HG02943 (cell line): ENCODE results near the gene ZFYVE27.

Experiments
- ATAC-seq: cut with Tn5 transposase; IDR thresholded peaks from one replicate; pipeline ENCODE4 v1.9.1; 2021; ENCODE audit warnings: mild to moderate bottlenecking, low read depth, moderate library complexity; ENCODE audit not compliant: unreplicated experiment

ZFYVE27 gene

DNA sequence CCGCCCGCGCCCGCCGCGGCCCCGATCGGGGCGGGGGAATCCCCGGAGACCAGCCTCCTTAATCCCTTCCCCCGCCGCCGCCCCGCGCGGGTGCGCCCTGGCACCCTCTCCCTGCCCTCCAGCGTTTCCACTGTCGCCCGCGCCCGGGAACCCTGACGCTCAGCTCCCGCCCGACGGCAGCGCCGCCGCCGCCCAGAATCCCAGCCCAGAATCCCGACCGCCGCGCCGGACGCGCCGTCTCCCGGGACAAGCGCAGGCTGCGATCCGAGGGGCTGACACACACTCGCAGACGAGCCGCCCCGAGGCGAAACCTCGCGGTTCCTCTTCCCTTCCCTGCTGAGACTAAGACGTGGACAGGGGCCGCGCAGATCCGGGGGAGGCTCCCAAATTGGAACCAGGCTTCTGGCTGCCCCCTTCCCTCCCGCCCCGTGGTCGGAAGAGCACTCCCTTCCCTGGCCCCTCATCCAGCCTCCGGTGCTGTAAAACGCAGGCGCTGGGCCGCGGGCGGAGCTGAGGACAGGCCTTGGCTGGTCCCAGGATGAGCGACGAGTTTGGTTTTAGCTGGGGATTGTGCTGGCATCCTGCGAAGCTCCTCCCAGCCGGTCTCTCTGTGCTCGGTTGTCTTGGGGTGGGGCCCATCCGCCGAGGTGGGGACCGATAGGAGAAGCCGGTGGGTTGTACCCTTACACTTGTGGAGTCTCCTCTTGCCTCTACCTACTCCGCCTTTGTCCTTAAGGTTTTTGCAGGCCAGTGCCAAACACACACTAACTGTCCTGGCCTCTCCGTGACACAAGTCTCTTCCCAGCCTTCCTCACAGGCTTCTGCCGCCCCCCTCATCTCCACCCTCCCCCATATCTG, 22.3 kb upstream of the ZFYVE27 start:
- peak; percentile 26 for ATAC-seq

DNA sequence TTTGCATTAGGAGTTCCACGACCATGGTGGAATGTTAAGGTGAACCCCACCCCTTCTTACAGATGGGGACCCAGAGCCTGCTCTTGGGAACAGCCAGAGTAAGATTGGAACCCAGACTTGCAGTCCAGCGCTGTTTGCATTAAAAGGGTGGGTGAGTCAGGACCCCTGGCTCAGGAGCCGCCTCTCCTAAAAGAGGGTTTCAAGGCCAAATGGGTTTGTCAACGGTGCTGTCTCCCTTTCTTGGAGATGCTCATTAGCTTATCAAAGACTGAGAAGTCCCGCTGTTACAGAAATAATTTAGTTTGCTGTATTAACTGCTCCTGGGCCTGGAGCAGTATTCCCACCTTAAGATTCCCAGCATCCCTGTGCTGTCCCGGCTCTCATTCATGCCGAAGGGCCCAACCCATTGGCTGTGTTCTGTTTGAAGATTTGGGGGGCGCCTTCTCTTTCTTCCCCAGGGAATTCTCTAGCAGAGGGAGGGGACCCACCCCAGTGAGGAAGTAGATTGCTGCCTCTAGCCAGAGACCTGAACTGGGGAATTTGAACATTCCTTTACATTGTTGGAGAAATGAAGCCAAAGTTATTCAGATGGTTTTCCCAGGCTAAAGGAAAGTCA, 21.6 kb upstream of the ZFYVE27 start:
- ATAC-seq = no peak

DNA sequence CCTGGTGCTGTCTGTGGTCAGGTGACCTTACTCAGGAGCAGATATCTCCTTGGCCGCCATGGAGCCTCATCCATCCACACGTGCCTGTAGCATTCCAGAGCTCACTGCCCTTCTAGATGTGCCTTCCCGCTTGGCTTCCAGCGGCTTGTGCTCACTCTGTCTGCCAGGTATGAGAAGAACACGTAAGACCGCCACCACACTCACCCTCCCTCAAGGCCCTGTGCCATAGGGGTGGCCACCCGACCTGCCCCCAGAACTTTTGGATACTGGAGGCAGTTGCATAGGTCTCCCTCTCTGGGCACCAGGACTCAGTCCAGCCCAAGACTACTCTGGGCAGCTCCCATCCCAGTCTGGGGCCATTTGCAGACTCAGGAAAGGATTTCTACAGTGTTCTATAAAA, 19.3 kb upstream of the ZFYVE27 start:
- ATAC-seq = no peak

DNA sequence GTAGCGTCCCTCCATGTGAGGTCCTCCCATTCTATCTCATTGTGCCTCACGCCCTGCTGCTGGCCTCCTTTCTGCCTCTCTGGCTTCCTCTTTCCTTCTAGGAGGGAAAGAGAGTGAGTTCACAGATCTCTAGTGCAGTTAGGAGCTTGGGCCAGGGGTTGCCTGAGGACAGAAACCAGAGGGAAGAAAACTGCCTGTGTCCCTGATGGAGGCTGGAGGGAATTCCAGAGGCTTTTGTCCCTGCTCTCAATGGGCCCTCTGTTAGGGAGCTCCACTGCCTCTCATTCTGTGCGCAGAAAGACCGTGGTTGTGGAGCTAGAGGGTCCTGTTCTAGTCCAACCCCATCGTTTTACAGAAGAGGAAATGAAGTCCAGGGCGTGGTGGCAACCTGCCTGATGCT, 18.8 kb upstream of the ZFYVE27 start:
- no peak for ATAC-seq

DNA sequence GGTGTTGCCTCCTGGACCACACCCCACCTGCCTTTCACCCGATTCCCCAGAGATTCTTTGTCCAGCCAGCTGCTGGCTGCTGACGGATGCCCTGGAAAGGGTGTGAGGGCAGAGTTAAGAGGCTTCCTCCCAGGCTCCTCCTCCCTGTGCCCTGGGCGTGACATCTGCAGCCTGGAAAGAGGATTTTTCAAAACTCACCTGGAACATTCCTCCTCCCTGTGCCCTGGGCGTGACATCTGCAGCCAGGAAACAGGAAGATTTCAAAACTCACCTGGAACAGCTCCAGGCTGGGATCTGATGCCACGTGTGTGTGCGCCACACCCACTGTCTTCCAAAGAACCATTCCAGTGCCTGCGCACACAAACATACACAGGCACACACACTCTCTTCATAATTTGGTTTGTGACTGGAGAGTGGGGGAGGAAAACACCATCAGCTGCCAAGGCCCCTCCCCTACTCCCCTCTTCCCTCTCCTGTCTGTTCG, 18.2 kb upstream of the ZFYVE27 start:
- no peak for ATAC-seq

DNA sequence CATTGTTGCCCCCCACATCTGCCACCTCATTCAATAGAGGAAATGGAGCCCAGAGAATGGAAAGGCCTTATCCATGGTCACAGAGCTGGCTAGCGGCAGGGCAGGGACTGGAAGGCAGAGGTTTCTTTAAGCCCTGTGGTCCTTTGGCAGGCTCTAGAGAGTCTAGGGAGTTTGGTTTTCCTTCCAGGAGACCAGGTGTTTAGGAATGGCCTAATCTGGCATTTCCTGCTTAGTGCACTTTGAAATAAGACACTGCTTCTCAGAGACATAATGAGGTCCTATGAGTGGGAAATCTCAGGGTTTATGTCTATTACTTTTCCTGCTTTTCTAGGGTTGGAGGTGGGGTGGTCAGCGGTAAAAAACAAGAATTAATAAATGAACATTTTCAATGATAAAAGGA, 17.3 kb upstream of the ZFYVE27 start:
- no peak for ATAC-seq

DNA sequence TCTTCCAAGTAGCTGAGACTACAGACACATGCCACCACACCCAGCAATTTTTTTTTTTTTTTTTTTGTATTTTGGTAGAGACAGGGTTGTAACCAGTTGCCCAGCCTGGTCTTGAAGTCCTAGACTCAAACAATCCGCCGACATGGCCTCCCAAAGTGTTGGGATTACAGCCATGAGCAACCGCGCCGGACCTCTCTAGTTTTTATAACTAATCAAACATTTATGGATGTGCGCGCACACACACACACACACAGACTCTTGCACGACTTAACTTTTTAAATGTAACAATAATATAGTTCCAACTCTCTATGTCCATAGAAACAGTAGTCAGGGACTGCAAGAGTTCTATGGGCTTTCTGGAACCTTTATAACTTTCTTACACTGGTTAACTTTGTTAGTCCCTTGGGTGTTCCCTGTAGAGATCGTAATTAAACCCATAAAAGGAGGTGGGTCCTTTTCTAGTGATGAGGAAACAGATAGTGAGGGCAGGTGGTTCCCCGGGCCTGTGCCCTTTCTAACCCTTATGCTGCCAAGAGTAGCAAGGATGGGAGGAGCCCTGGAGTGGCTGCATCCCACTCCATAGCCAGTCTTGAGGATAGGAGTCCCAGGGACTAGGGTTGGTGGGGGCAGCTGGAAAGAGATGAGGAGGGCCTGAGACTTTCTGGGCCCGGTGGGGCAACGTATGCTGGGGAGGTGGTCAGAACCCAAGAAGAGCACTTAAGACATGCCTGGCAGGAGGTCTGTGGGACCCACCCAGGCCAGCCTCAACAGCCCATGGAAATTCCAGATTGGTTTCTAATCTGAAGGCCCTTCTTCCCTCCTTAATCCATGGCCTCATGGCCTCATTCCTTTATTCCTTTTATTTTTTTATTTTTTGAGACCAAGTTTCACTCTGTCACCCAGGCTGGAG, 14.8 kb upstream of the ZFYVE27 start:
- ATAC-seq = no peak

DNA sequence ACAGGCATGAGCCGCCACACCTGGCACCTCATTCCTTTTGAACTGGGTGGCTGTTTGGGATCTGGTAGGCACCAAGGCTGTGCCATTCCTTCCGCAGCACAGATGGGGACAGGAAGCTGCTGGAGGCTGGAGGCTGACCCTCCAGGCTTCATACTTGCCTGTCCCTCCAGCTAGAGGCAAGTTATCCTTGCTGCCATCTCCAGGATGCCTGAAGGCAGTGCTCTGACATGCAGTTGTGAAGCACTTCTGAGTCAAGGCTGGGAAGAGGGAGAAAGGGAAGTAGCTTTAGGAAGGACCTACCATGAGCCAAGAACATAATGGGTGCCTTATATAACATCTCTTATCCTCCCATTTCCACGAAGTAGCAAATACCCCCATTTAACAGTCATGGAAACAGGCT, 13.9 kb upstream of the ZFYVE27 start:
- no peak for ATAC-seq

DNA sequence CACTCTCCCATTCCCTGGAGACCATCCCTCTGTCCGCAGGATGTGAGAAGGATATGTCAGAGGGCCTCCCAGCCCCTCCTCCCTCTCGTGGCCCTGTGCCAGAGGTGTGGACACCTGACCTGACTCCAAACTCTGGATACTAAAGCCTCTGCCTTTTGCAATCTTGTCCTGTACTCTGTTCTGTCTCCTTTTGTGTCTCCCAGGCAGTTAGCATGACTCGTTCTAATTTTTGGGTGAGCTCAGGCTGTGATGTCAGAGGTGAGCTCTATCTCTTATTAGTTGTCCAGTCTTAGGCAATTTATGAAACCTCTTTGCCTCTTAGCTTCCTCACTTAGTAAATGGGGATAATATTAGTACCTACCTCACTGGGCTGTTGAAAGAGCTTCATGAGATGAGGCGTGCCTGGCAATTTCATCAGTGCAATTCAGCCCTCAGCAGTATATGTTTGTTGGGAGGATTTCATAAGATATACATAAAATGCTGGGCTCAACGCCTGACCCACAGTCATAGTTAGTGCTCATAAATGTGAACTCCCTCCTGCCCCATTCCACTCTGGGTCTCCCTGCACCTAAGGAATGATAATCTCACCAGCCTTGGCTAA, 12.5 kb upstream of the ZFYVE27 start:
- ATAC-seq = no peak

DNA sequence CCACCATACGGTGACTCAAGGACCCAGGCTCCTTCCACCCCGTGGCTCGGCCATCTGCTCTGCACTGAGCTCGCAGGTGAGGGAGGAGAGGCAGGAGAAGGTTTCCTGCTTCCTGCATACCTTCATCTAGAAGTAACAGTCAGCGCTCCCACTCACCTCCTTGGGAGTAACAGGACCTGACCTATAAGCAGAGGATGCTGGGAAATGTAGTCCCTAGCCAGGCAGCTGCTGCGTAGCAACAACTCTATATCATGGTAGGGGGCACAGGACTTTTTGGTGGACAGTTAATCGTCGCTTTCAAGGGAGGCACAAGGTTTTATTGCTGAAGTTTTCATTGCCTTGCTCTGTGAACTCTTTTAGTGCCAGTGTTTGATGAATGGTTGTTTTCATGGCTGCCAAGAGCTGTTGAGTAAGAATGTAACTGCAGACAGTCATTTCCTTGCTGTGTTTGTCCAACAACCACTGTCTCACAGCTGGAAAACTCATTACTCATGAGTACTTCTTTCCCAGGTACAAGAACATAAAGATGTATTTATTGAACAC, 10.2 kb upstream of the ZFYVE27 start:
- no peak for ATAC-seq

DNA sequence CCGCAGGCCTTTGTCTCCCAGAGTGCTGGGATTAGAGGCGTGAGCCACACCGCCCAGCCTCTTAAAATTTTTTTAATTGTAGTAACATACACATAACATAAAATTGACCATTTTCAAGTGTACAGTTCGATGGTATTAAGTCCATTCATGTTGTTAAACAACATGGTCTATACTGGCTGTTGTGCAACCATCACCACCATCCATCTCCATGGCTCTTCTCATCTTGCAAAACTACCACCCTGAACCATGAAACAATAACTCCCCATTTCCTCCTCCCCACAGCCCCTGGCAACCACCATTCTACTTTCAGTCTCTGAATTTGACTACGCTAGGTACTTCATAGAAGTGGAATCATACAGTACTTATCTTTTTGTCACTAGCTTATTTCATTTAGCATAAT, 7.9 kb upstream of the ZFYVE27 start:
- ATAC-seq = no peak

DNA sequence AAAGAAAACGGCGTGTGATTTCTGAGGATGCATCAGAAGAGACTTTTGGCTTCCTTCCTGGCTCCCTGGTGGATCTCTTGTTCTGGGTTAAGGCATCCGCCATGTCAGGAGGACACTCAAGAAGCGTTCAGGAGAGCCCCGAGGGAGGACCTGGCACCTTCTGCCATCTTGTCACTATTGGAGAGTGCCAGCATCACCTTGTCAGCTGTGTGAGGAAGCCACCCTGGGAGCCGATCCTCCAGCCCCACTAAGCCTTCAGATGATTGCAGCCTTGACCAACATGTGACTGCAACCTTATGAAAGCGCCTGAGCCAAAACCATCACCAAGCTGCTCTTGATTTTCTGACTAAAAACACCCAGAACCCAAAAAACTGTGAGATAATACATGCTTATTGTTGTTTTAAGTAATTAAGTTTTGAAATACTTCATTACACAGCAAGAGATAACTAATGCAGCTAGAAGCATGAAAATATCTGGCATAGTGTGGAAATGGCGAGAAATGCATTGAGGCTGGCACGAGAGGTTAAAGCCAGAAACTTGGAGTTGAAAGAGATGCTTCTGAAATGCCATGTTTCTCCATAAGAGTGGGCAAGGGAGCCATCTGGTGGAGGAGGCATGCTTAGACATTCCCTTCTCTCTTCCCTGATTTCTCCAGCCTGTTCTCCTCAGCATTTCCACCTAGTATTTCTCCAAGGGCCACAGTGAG, 5.4 kb upstream of the ZFYVE27 start:
- no peak for ATAC-seq

DNA sequence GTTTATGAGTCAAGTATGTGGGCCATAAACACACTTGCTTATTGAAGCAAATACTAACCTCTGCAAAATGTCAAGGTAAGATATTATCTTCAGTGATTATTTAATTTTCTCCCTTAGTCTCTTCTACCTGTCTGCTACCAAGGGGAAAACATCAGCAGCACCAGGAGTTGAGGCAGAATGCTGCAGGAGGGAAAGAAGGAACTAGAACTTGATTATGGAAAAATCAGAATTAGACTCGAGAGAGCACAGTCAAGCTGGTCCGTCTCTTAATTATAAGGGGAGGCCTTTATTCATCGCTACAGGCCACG, 4.9 kb upstream of the ZFYVE27 start:
- ATAC-seq = no peak

DNA sequence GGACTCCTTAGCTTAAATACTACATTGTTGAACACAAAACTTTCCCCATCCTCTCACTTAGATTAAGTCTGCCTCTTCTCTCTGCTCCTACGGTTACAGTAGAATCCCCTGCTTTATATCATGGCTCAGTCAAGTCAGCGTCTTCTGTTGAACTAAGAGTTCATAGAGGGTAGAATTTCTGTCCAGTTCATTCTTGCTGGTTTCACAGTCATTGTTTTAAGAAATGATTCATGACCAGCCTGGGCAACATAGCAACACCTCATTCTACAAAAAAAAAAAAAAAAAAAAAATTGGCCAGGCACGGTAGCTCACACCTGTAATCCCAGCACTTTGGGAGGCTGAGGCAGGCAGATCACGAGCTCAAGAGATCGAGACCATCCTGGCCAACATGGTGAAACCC, 3.7 kb upstream of the ZFYVE27 start:
- no peak for ATAC-seq

DNA sequence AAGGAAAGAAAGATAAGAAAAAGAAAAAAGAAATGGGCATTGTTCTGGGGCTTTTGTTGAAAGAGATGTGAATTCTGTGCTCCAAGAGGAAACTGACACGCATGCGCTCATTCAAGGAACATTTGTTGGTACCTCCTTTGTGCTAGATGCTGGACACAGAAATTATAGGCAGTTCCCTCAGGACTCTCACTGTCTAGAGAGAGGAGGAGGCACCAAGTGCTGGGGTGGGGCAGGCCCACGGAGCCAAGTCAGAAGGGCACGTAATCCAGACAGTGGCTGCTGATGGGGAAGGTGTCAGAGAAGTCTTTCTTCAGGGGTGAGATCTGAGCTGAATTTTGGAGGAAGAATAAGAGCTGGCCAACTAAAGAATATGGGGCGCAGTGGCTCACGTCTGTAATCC, 2.9 kb upstream of the ZFYVE27 start:
- ATAC-seq = no peak

DNA sequence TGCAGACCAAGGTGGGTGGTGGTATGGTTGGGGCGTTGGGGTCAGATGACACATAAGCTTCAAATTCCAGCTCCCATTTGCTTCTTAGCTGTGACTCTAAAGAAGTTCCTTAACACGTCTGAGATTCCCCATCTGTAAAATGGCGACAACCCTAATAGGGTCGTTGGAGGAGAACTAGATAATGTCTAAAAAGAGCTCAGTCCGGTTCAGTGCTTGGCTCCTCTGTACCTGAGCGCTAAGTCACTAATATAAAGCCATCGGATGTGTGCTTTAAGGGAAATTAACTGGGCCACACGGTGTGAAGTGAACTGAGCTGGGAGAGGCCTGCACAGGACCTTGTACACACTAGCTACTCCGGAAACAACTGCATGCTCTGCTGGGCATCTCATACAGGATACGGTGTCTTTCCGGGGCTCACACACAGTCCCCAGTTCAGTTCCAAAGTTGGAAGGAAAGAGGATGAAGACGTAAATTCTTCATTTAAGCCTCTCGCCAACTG, 476 bp upstream of the ZFYVE27 start:
- peak; percentile 40 for ATAC-seq

DNA sequence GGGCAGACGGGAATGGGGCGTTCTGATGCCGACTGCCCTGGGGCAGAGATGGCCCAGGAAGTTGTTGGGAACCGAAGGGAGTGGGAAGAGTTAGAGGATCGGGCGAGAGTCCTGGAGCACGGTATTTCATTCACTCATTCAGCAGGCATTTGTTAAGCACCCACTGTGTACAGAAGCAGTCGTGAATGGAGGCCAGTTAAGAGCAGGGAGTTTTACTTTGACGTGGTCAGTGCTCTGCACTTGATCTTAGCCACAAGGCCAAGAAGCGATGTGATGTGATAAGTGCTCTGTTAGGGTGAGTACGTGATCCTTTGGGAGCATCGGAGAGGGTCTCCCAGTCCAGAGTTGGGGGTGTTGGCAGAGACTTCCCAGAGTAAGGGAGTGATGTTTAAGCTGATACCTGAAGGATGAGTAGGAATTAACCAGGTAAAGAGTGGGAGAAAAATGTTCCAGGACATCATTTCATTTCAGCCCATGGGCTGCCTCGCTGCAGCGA, 890 bp downstream of the ZFYVE27 start:
- ATAC-seq = no peak

DNA sequence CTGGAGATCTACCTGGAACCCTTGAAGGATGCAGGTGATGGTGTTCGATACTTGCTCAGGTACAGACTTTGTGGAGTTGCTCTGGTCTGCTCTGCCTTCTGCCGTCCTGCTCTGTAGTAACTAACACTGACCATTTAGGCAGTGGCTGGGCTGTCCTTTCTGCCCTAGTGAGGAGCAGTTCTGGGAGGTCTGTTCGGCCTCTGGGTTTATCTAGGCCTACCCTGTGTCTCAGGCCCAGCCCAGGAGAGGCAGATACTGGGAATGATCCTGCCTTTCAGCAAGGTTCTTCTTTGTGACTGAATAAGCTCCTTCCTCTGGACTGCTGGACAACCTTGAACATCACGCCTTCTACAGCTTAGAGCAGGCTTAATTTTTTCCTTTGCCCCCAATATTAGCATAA, 1.7 kb downstream of the ZFYVE27 start:
- no peak for ATAC-seq

DNA sequence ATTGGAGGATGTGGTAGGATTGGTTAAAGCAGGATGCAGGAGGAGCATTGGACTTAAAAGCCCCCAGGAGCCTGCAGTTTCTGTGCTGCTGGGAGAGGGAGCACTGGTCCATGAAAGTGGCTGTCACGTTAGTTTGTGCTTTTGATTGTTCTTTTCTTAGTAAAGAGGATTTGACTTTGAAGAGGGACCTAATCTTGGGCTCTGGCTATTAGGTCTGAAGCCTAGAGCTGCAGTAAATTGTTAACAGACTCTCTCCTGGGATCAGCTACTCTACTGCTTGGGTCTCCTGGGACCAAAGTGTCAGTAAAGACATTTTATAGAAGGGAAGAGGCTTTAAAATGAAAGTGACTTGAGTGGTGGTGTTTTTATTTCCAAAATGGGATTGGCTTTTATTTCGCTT, 3.7 kb downstream of the ZFYVE27 start:
- no peak for ATAC-seq
